ENCODE measurements around the gene SLC25A13.

The SLC25A13 gene

DNA sequence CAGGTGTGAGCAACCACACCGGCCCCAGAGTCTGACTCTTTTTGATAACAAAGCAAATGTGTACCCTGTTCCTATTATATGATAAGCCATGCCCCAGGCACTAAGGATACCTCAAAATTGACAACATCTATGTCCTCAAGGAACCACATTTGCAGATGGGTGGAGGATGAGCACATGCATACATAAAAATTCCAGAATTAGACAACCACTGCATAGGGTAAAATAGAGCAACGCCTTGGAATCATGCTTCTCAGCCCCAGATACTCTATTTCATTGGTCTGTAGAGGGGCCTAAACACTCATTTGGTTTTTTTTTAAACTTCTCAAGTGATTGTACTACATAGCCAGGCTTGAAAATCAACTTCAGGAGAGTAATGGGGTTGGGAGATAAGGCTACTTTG is 78.7 kb downstream of the SLC25A13 start:
- DNase-seq (ENCODE audit: low read depth, low spot score), result no peak

DNA sequence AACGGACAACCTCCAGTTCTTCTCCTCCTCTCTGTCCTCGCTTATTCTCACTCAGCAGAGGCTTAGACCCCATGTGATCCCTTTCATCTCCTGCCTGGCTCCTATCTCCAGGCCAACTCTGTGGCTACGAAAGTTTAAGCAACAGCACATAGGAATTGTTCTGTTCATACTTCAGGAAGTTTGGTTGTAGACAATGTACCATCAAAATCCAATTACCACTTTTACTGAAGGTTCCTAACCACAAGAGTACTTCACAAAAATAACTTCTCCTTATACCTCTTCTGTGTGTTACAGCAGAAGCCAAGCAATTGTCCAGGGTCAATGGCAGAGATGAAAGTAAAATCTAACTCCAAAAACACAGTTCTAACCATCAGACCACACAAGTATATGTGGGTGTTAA is 80.0 kb downstream of the SLC25A13 start:
- DNase-seq (ENCODE audit: low read depth, low spot score), result no peak

DNA sequence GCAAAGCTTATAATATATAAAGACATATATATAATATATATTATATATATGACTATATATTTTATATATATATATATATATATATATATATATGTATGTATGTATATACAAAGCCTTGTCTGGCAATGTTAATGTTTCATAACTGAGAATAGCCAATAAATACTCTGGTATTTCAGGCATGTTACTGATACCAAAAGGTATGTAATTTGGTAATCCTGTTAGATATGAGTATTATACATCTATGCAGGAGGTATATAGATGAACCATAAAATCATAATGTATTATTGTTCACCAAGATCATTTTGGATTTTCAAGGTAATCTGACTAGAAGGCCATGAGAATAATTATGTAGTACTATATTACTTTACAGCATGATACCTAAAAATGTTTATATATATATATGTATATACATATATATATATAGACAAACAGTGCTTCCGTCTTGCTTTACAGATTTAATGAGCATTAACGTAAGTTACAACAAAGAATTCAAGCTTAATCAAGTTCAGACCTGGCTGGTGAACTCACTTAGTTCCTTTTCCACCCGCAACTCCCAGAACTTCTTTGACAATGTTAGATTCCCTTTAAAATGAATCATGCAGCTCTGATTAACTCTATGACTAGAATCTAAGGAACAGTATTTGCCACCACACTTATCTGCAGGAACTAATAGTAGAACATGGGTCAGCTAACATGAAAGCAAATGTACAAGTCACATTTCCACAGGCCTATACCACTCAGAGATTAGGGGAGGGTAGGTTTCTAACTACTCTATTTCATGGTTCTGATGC is 82.7 kb downstream of the SLC25A13 start:
- no peak for DNase-seq (ENCODE audit: low read depth, low spot score)

DNA sequence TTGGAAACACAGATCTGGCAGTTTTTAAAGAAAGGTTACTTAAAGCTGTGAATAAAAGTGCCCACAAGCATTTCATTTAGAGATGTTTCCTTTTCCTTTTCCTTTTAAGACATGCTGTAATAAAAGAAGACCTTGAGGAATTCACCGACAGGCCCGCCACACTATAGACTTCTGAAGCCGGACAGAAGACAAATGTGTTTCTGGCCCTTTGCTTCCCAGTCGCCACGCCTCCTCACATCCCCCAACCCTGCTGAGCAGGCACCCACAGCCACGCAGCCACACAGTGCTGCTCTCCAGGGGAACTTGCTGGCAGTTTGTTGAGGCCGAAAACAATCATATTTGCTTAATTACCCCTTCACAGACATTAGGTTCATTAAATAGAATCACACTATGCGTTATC is 83.4 kb downstream of the SLC25A13 start:
- DNase-seq (ENCODE audit: low read depth, low spot score), result no peak

DNA sequence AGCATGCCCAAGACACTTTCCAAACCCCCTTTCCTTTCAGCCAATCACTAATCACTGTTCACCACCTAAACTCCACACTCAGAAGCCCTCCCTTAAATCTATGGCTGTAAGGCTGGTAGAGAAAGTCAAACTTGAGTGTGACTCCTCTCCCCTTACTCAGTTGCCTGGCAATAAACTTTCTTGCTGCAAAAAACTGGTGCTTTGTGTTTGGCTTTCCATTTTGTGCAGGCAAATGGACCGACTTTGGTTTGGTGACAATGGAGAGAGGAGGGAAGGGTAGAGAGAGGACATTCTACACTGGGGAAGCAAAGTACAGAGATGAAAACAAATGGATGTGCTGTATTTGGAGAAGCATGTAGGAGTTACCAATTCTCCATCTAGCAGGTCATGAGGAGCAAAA is 84.9 kb downstream of the SLC25A13 start:
- no peak for DNase-seq (ENCODE audit: low read depth, low spot score)

DNA sequence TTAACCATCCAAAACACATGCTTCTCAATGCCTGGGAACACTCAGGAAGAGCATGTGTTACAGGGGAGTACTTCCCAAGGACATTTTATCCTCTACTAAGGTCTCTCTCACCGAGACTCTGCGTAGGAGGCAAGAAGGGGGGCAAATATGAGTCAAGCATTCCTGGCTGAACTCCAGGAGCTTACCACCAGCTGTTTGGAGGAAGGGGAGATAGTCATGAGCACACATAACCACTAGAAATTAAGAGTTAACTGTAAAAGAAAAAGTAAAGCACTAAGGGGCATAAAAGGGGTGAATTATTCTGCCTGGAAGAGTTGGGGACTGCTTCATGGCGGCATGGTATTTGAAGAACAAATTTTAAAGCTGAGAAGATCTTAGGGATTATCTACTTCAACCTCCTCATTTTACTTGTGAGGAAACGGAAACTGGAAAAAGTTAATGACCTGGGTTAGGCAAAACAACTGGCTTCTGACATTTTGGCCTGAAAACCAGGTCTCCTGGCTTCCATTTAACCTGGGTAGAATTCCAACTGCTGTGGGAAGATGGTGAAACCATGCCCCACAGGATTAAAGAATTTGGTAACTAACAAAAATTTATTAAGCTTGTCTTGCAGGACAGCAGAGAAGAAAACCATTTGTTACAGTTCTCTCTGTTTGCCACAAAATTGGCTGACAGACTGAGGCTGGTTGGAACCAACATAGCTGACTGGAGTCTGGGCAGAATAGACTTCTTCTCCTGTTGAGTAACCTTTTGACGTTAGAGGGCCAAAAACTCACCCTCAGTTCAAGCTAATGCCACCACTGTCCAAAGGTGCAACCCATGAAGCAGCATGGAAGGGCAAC is 85.5 kb downstream of the SLC25A13 start:
- DNase-seq (ENCODE audit: low read depth, low spot score), result no peak

DNA sequence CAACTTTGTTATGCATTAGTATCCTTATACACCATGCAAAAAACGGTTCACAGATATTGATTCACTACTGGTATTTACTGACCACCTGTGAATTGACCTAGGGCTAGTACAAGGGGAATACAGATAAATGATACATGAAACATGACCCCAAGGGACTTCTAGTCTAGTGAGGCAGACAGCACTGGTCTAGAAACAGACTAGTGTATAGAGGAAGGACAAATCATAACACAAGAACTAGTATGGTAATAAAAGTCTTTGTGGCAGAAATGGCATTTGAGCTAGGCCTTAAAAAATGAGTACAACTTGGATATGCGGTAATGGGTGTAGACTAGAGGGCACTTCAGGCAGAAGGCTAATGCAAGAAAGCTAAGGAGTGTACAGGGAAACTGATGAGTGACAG is 86.6 kb downstream of the SLC25A13 start:
- DNase-seq (ENCODE audit: low read depth, low spot score), result no peak

DNA sequence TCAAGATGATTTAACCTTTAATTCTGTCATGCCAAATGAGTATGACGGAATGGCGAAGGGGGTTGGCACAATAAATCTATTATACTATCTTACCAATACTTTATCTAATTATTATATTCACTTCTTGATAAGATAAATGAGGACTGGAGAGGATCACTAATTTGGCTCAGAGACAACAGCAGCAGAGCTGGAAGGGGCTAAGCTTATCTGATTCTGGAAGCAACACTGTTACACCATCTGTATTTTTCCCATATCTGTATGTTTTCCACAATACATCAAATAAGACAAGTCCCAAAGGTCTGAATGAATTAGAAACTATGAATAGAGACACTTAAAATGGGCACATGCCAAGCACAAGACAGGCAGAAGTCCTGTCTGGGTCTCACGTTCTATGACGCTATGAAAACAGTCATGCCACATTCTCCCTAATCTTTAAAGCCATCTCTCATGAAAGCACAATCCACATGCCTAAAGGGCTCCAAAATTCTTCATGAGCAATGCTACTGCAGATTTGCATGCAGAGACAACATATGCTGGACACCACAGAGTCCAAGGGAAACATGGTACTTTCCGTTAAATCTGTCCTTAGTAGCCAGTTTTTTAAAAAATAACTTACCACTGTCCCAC is 88.3 kb downstream of the SLC25A13 start:
- DNase-seq (ENCODE audit: low read depth, low spot score), result no peak

DNA sequence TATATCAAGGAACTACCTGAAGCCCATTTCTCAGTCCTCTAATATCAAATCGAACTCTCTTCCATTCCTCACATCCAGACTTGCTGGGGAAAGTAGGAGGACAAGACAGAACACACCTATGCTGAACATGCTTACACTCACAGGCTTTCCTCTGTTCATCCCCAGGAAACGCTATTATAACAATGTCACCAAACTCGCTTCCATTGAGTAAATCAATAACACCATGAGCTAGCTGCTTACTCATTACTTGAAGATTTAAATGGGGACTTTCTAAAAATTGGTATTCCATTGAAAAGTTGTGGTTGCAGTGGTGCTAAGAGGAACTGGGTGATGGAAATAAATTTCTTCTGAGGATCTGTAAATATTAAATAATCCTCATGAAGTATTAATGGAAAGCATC is 88.8 kb downstream of the SLC25A13 start:
- no peak for DNase-seq (ENCODE audit: low read depth, low spot score)

DNA sequence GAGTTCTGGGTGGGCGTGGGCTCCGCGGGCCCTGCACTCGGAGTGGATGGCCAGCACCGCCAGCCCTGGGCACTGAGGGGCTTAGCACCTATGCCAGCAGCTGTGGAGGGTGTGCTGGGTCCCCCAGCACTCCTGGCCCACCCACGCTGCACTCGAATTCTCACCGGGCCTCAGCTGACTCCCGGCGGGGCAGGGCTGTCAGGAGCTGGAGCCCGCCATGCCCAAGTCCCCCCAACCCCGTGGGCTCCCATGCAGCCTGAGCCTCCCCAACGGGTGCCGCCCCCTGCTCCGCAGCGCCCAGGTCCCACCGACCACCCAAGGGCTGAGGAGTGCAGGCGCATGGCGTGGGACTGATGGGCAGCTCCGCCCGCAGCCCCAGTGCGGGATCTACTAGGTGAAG is 93.1 kb downstream of the SLC25A13 start:
- no peak for DNase-seq (ENCODE audit: low read depth, low spot score)

DNA sequence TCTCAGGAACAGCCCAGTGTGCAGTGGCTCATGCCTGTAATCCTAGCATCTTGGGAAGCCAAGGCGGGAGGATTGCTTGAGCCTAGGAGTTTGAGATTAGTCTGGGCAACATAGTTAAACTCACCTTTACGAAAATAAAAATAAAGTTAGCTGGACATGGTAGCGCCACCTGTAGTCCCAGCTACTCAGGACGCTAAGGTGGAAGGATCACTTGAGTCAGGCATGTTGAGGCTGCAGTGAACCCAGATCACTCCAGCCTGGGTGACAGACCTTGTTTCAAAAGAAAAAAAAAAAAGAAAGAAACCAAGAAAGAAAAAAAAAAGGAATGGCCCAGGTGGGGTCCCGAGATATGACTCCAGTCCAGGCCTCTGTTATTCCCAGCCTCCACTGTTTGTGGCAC is 96.6 kb downstream of the SLC25A13 start:
- DNase-seq (ENCODE audit: low read depth, low spot score), result no peak

DNA sequence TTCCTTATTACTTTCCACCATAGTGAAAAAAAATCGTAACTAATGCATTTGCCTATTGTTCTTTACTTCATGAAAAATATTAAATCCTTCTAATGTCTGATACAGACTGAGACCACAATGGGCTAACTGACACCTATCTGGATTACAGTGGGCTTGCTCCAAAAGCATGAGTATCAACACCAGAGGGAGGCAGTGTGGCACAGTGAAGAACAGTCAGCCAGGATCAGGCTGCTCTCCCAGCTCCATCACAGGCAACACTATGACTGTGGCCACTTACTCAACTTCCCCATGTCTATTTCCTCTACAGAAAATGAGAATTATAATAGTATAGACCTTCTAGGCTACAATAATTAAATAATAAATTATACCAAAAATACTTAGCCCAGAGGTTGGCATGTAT is 97.2 kb downstream of the SLC25A13 start:
- no peak for DNase-seq (ENCODE audit: low read depth, low spot score)

DNA sequence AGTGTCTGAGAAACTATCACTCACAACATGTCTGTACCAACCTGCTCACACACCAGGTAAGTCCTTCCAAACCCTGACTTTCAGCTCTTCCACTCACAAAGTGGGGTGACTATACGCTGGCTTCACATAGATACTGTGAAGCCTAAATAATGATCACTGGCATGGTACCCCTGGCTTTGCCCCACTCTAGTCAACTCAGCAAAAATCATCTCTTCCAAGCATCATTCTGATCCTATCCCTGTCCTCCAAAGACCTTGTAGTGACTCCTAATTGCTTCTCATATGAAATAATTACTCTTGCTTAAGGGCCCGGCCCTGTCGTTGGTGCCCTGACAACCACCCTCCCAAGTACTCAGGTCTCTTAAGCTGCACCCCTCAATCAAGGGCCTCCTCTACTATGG is 97.8 kb downstream of the SLC25A13 start:
- DNase-seq (ENCODE audit: low read depth, low spot score), result no peak

DNA sequence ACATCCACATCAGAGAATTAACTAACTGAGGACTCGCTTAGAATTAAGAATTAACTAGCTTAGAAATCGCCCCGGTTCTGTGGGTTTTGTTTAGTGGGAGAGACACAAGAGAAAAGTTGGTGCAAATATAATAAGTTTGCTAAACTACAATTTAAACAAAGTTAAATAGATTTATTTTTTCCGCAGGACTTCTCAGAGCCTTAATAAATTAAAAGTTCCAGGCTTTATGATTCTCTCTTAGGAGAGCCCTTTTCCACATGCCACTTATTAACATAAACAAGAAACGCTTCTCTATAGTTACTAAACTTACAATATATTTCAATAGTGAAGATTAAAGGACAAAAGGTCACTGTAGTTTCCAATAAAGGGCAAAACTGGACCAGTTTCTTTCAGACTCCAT is 100.0 kb downstream of the SLC25A13 start:
- DNase-seq (ENCODE audit: low read depth, low spot score), result no peak

DNA sequence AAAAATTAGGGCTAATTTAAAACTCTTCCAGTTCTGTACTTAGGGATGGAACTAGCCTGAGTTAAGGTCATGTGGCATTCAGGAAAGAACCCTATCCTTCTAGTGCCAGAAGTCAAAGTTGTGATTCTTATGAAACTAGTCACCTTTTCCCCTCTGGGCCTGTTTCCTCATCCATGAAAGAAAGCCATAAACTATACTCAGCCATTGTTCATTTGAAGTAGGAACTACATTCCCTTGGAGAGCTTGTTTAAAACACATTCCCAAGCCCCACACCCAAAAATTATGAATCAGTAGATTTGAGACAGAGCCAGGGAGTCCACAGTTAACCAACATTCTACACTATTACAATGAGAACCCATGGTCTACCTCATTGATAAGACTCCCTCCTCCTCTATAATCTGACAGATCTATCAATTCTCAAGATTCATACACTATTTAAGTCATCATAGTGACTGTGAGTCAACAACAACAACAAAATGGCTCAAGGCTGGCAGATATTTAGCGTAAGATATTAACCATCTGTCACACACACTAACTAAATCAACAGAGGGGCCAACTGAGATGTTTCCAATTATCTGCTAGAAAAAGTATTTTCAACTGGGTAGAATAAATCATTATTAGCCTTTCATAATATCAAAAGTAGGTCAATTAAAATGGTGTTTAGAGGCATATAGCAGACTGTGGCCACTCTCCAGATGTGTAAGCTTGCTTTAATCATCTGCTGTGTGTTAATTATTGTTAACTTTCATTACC is 102.3 kb downstream of the SLC25A13 start:
- no peak for DNase-seq (ENCODE audit: low read depth, low spot score)

DNA sequence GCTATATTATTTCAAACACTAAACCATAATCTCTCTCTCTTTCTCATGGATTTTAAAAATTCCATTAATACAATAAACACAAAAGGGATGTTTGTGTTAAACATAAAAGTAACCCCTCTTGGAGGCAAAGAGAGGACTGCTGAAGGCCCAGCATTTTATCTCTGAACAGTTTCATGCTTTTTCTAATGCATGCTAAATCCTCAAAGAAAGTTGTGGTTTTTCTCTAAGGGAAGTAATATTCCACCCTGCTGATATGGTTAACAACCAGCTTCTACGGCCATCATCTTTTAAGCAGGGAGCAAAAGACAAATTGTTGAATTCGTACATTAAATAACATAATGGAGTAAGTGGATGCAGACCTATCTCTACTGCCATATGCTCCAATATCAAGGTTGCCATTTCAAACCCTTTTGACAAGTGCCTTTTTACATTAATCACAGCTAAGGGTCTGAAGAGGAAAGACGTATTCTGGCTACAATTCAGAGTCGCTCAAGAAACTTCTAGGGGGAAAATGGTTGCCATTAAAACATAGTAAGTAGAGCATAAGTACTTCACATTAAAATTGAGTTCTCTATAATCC is 103.1 kb downstream of the SLC25A13 start:
- no peak for DNase-seq (ENCODE audit: low read depth, low spot score)

DNA sequence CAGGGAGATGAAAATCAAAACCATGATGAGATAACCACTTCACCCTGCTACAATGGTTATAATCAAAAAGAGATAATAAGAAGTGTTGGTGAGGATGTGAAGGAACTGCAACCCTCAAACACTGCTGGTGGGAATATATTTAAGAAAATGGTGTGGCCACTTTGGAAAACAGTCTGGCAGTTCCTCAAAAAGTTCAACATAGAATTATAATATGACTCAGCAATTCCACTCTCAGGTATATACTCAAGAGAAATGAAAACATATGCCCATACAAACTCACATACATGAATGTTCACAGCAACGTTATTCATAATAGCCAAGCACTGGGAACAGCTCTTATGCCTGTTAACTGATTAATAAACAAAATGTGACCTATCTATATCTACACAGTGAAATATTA is 104.8 kb downstream of the SLC25A13 start:
- DNase-seq (ENCODE audit: low read depth, low spot score), result no peak

DNA sequence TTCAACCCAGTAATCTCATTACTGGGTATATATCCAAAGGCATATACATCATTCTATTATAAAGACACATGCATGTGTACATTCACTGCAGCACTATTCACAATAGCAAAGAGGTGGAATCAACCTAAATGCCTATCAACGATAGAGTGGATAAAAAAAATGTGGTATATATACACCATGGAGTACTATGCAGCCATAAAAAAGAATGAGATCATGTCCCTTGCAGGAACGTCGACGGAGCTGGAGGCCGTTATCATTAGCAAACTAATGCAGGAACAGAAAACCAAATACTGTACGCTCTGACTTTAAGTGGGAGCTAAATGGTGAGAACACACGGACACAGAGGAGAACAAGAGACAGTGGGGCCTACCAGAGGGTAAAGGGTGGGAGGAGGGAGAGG is 105.5 kb downstream of the SLC25A13 start:
- no peak for DNase-seq (ENCODE audit: low read depth, low spot score)

DNA sequence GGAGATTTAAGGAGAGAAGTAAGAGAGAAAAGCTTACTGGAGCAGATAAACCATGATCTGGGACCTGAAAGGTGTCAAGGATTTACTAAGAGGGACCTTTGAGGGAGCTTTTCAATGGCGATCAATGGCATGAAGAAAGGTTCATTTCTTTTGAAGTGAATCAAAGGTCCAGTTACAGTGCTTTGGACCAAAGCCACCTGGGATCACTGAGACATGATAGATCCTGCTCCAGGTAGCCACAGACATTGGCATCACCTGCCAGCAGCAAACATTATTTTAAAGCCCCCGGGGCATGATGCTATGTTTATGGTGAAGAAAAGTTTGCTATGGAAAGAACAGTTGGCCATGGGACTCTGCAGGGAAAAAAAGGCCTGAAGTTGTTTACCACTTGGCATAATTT is 109.4 kb downstream of the SLC25A13 start:
- DNase-seq (ENCODE audit: low read depth, low spot score), result no peak

DNA sequence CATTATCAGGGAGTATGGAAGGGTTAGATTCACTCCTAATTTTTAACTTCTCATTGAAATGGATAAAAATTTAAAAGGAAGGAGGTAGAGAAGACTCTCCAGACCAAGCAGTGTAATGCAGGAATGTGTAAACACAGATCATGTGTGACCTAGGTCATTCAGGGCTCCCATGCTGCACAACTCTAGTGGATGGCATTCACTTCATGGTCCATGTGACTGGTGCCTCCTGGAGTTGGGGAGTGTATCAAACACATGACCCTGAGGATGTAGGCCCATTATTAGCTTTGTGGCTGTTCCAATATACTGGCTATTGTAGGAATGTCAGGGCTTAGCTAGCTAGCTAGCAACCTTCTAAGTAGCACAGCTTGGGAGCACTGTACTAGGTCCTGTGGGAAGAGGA is 109.9 kb downstream of the SLC25A13 start:
- no peak for DNase-seq (ENCODE audit: low read depth, low spot score)

DNA sequence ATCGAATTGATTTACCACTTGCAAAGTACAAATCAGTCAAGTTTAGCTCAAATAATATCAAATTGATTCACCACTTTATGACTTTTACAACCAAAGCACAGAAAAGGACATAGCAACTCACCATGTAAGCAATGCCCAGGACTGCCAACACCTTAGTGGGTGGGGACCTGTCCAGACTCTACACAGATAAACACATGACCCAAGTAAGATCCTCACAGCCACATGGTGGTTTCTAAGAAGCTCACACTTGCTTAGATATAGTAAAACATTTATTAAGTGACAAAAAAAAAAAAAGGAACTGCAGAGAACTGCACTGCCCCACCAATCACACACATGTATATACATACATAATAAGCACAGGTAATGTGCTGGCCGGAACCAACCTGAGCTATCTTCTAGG is 116.2 kb downstream of the SLC25A13 start:
- no peak for DNase-seq (ENCODE audit: low read depth, low spot score)

DNA sequence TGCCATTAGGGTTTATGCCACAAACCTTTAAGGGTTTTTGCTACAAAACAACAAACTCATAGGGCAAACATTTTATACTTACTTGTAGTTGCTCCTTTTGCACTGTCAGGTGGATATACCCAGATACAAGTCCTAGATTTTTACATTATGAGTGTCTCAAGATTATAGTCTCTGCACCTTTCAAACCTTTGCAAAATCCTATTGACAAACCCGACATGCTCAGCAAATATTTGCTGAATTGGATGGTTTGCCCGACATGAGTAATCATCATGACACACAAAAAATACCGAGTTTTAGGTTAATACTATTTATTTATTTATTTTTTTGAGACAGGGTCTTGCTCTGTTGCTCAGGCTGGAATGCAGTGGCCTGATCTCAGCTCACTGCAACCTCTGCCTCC is 117.3 kb downstream of the SLC25A13 start:
- no peak for DNase-seq (ENCODE audit: low read depth, low spot score)
